HG02798 (cell line): ENCODE measurements around the gene AUNIP.
"Not testable (repeated sequence)": the region's sequence is repeated elsewhere in the genome, so short reads cannot be mapped to it uniquely, and the experiment has no call there.

ENCODE experiments used
- ATAC-seq: cut with Tn5 transposase; IDR thresholded peaks from one replicate; pipeline ENCODE4 v1.9.1; 2021; ENCODE audit warnings: mild to moderate bottlenecking; ENCODE audit not compliant: unreplicated experiment, poor library complexity

AUNIP gene

GRCh38 chr1:25869909-25870606 is 10.8 kb upstream of the AUNIP start:
- no peak for ATAC-seq

GRCh38 chr1:25867210-25867991 is 8.1 kb upstream of the AUNIP start:
- ATAC-seq: no peak

DNA sequence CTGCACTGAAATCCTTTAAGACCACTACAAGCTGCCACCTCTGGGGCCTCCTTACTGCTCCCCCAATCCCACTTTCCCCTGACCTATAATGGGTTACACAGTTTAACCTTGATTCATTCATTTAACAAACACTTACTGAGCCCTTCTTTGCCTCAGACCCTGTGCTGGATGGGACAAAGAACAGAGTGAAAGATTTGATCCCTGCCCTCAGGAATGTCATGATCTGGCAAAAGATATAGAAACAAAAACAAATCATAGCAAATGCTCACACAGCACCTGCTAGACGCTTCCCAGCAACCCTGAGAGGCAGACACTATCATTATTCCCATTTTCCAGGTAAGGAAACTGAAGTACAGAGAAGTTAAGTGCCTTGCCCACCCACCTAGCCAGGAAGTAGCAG is 7.0 kb upstream of the AUNIP start:
- no peak for ATAC-seq

DNA sequence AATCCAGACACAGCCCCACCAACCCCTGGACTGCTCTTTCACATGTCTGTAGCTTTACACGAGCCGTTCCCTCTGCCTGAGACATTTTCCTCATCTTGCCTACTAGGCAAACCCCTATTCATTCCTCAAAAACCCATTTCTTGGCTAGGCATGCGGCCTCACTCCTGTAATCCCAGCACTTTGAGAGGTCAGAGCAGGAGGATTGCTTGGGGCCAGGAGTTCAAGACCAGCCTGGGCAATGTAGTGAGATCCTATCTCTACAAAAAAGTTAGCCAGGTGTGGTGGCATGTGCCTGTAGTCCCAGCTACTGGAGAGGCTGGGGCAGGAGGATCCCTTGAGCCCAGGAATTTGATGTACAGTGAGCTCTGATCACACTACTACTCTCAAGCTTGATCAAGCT is 5.2 kb upstream of the AUNIP start:
- ATAC-seq: no peak

GRCh38 chr1:25863486-25864262 is 4.4 kb upstream of the AUNIP start:
- ATAC-seq: no peak

DNA sequence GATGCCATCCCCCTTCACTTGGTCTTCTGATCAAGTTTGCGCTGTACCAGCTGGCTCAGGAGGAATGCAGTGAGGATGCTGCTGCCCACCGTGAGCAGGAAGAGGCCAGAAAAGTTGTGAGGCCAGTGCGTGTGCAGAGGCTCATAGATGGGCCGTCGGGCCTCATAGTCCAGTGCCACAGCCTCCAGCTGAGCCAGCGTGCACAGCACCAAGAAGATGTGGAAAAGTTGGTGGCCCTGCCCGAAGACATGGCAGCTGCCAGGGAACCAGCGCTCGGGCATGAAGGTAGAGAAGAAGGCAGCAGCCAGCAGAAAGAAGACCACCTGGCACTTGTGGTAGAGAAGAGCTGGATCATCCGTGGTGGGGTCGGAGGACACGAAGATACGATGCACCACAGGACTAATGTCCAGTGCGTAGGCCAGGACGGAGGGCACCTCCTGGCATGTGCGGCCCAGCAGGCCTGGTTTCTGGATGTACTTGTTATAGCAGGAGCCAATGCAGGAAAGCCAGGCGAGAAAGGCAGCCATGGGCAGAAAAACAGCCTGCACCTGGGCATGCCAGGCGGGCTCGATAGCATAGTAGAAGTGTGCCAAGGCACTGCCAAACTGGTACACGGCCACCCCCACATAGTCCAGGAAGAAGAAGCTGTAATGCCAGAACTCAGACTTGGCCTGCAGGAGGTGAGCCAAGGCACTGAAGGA is 3.7 kb upstream of the AUNIP start:
- no peak for ATAC-seq

DNA sequence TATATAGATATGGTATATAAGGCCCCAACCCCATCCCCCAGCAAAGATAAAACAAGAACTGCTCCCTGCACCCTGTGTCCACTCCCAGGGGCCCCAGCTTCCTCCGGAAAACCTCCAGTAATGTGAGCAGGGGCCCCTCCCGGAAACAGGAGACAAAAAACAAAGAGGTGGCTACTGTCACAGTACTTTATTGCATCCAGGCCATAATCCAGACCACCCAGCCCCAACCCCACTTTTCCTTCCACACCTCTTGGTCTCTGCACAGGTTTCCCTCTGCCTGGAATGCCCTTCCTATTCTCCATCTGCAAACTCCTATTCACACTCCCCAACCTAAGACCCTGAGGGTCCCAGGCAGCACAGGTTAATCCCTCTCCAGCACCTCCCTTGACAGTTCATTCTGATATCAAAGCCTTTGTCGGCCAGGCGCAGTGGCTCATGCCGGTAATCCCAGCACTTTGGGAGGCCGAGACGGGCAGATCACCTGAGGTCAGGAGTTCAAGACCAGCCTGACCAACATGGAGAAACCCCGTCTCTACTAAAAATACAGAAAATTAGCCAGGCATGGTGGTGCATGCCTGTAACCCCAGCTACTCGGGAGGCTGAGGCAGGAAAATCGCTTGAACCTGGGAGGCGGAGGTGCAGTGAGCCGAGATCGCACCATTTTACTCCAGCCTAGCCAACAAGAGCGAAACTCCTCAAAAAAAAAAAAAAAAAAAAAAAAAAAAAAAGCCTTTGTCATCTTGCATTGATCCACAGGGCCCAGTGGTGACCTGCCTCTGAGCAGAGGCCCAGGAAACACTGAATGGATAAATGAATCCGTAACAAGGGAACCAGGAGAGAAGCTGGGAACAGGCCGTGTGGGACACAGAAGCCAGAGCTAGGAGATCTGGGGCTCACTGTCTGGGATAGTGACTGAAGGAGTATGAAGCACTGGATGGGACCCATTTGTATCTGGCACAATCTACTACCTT is 2.3 kb upstream of the AUNIP start:
- ATAC-seq: no peak

GRCh38 chr1:25858494-25858893 is 763 bp downstream of the AUNIP start:
- ATAC-seq: no peak

GRCh38 chr1:25856856-25857255 is 2.4 kb downstream of the AUNIP start:
- ATAC-seq: no peak

DNA sequence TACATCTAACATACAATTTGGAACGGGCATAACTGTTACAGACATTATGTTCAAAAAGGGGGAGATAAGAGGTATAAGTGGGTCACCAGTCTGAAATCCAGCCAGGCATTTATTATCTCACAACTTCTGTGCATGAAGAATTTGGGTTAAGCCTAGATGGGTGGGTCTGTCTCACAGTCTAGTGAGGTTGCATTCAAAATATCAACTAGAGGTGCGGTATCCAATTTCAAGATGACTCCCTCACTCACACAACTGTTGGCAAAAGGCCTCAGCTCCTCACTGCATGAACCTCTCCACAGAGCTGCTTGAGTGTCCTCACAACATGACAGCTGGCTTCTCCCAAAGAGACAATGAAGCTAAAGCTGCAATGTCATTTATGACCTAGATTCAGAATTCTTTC is 4.7 kb downstream of the AUNIP start:
- no peak for ATAC-seq

- ATAC-seq: no peak
These were observed 10.7 kb downstream of the AUNIP start for GRCh38 chr1:25848531-25848930.

- ATAC-seq: no peak
These were observed 11.3 kb downstream of the AUNIP start for GRCh38 chr1:25847929-25848328.

DNA sequence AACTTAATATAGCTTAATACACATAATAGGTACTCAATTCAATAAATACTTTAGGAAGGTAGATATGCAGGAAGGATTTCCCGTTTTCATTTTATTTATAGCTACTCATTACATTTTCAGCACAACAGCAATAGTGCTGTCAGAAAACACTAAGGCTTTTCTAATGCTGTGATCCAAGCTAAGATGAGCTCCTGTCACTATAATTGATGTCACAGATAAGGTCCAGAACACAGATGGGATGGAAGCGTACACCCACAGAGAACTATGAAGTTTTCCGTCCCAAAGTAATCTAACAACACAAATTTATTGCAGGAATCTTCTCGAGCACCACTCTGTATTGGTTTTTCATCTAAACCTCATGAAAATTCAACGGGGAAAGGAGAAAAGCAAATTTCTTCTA is 13.6 kb downstream of the AUNIP start:
- ATAC-seq: no peak

GRCh38 chr1:25844536-25845337 is 14.5 kb downstream of the AUNIP start:
- no peak for ATAC-seq

DNA sequence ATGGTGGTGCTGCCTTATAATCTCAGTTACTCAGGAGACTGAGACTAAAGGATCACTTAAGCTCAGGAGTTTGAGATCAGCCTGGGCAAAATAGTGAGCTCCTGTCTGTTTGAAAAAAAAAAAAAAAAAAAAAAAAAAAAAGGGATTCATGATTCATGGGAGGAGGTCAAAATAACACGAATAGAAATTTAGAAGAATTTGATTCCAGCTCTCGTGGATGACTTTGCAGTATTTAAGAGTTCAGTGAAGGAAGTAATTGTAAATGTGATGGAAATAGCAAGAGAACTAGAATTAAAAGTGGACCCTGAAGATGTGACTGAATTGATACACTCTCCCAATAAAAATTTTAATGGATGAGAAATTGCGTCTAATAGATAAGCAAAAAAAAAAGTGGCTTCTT is 15.8 kb downstream of the AUNIP start:
- ATAC-seq: no peak

GRCh38 chr1:25839808-25840207 is 19.4 kb downstream of the AUNIP start:
- not testable (repeated sequence) for ATAC-seq

DNA sequence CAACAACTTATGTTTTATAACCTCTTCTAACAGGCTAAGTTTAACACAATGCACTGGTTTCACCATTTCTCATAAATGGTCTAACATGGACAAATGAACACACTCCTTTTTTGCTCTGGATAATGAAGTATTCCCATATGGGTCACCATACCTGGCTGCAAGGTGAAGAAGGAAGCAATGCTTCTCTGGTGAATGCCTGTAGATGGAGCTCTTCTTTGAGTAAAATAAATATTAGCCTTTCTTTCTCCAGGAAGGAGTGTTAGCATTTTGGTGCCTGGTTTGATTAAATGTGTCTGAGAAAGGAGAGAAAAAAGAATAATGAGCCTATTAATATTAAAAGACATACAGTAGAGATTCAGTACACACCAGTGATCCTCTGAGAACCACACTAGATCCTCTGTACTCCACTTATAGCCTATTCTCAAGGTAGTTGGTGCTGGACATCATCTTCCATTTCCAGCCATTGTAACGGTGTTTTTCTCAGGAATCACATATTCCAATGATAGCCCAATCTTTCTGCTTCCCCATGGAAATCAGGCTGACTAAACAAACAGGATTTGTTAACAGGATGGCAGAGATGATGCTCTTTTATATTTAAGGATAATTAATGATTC is 21.9 kb downstream of the AUNIP start:
- ATAC-seq: no peak

GRCh38 chr1:25836695-25837094 is 22.6 kb downstream of the AUNIP start:
- ATAC-seq: no peak
